Naive thymus-derived CD4-positive, alpha-beta T cell (primary cell): Measurements from ENCODE around the gene KLHDC2. TPM values are rescaled to one million over a fixed set of nuclear protein-coding genes. Genes with fewer than 3 reads are reported as not detected.
A peak's percentile ranks its signal among the peaks of the same experiment; 100 is the strongest.
"Not testable (repeated sequence)": the region's sequence is repeated elsewhere in the genome, so short reads cannot be mapped to it uniquely, and the experiment has no call there.

Source experiments
- ATAC-seq: fragments of 150-1000 bp; cut with Tn5 transposase; 2 replicates; pipeline ENCODE4 v1.10.0; 2021; ENCODE audit warnings: mild to moderate bottlenecking, moderate library complexity
- CTCF ChIA-PET: fragments of 350-600 bp; sonication (Branson Sonifier 250); formaldehyde crosslinking; loops from one replicate; lab custom pipeline; 2021; ENCODE audit warnings: antibody characterized with exemption; lab: Charles Lee
- POLR2A ChIA-PET: fragments of 350-600 bp; sonication (Branson Sonifier 250); formaldehyde crosslinking; loops from one replicate; lab custom pipeline; 2021; ENCODE audit warnings: antibody characterized with exemption, inconsistent platforms; lab: Charles Lee
- DNase-seq, 9 donors: peaks; one replicate each; pipeline versions ENCODE4 v3.0.0 to v3.0.0-alpha.2; 2020 to 2022; ENCODE audit warnings: mixed read lengths in 1 of 9
- H3K27ac ChIP-seq: one replicate; pipeline ENCODE4 v1.7.0; 2013; ENCODE audit warnings: mild to moderate bottlenecking, low read depth, low read length, moderate library complexity
- H3K27me3 ChIP-seq, 2 donors: one replicate each; pipeline ENCODE4 v1.7.0; 2013; ENCODE audit warnings: low read length in 2 of 2, mild to moderate bottlenecking in 2 of 2, moderate library complexity in 2 of 2; ENCODE audit not compliant: control insufficient read depth in 2 of 2, insufficient read depth in 2 of 2
- H3K36me3 ChIP-seq, 3 experiments: 1 replicate in 2 of 3; 2 replicates in 1 of 3; pipeline ENCODE4 v1.7.0; 2013; ENCODE audit warnings: low read length in 3 of 3, mild to moderate bottlenecking in 3 of 3, moderate library complexity in 1 of 3; ENCODE audit not compliant: insufficient read depth in 3 of 3, control insufficient read depth in 2 of 3
- H3K4me1 ChIP-seq, 2 donors: one replicate each; pipeline ENCODE4 v1.7.0; 2013; ENCODE audit warnings: low read length in 2 of 2, mild to moderate bottlenecking in 2 of 2, moderate library complexity in 1 of 2; ENCODE audit not compliant: control insufficient read depth in 2 of 2, insufficient read depth in 2 of 2
- H3K4me3 ChIP-seq: 2 replicates; pipeline ENCODE4 v1.7.0; 2013; ENCODE audit warnings: mild to moderate bottlenecking, low read length
- H3K9me3 ChIP-seq, 3 experiments: 1 replicate in 2 of 3; 2 replicates in 1 of 3; pipeline ENCODE4 v1.7.0; 2013; ENCODE audit warnings: low read length in 3 of 3; ENCODE audit not compliant: control insufficient read depth in 2 of 3
- H3K27ac Mint-ChIP-seq, 9 donors: one replicate each; pipeline ENCODE4 v1.8.0; 2020 to 2022; ENCODE audit warnings: mixed read lengths in 9 of 9, mild to moderate bottlenecking in 8 of 9, moderate library complexity in 5 of 9, inconsistent platforms in 2 of 9
- H3K27me3 Mint-ChIP-seq, 5 donors: one replicate each; pipeline ENCODE4 v1.8.0; 2021 to 2022; ENCODE audit warnings: mixed read lengths in 5 of 5, mild to moderate bottlenecking in 1 of 5
- H3K36me3 Mint-ChIP-seq, 5 donors: one replicate each; pipeline ENCODE4 v1.8.0; 2020 to 2022; ENCODE audit warnings: mixed read lengths in 5 of 5, mild to moderate bottlenecking in 3 of 5, inconsistent platforms in 1 of 5
- H3K4me1 Mint-ChIP-seq, 7 donors: one replicate each; pipeline ENCODE4 v1.8.0; 2020 to 2022; ENCODE audit warnings: mixed read lengths in 7 of 7, mild to moderate bottlenecking in 3 of 7, inconsistent platforms in 1 of 7
- H3K4me3 Mint-ChIP-seq, 10 donors: one replicate each; pipeline ENCODE4 v1.8.0; 2020 to 2022; ENCODE audit warnings: mild to moderate bottlenecking in 10 of 10, mixed read lengths in 10 of 10, moderate library complexity in 6 of 10, inconsistent platforms in 2 of 10
- H3K9me3 Mint-ChIP-seq, 11 donors: one replicate each; pipeline ENCODE4 v1.8.0; 2020 to 2022; ENCODE audit warnings: mixed read lengths in 11 of 11, mild to moderate bottlenecking in 4 of 11, inconsistent platforms in 1 of 11, moderate library complexity in 1 of 11
- intact Hi-C, 2 donors: fragments of 100-400 bp; cut with micrococcal nuclease; formaldehyde crosslinking; loops; one replicate each; pipeline ENCODE4 v1.15.1; 2023
- polyA plus RNA-seq, 2 donors: library from polyadenylated mRNA; unstranded; fragments of 300-500 nt; fragmentation: Illumina TruSeq; gene quantifications; one replicate each; pipeline ENCODE4 v1.2.3, GENCODE V29; 2021
- total RNA-seq, 6 experiments: library from RNA in 5 of 6; stranded (reverse) in 5 of 6; gene quantifications; 1 replicate in 5 of 6; 2 replicates in 1 of 6; pipeline ENCODE4 v1.2.3 and lab custom pipeline; 2021 to 2026

KLHDC2 gene
- total and polyA plus RNA-seq, 7 experiments from 2014 or later, result 33.2 to 105 (median 89.3) TPM

GRCh38 chr14:49786315-49786714 lies 18.4 kb downstream of the KLHDC2 start:
- peaks cover 7 to 42% (median 20%) of the 10 kb centered on the region in 5 donors for H3K36me3 Mint-ChIP-seq
- Histone ChIP-seq H3K4me3 (no peak overlapping the region), H3K4me1 (no peaks in the 10 kb centered on the region), H3K36me3 (peaks cover 34 to 80% (median 65%) of the 10 kb centered on the region in 3 experiments), H3K27ac (no peak overlapping the region), H3K27me3 (no peaks in the 10 kb centered on the region), H3K9me3 (no peaks in the 10 kb centered on the region)
- POLR2A ChIA-PET, result no interaction called here
- H3K4me1 Mint-ChIP-seq, result peaks cover 0 to 9% (median 0%) of the 10 kb centered on the region in 7 donors
- no peak overlapping the region for H3K4me3 Mint-ChIP-seq
- DNase-seq (no peak), ATAC-seq (no peak)
- no peaks in the 10 kb centered on the region for H3K27me3 Mint-ChIP-seq
- intact Hi-C loops, result loop anchor here (5.0 to 10.0 kb wide), 2 partner anchors 41 to 48 kb away; no protein-coding TSS in a partner anchor
- H3K27ac Mint-ChIP-seq, result peak overlapping the region in 3 of 9 donors; percentile 2 to 25 (median 4)
- CTCF ChIA-PET, result interaction anchor here (0.6 kb wide), 1 partner anchor 179 kb away, joined by 3 read pairs; no protein-coding TSS in a partner anchor
- peaks cover 0 to 1% (median 0%) of the 10 kb centered on the region in 11 donors for H3K9me3 Mint-ChIP-seq

DNA sequence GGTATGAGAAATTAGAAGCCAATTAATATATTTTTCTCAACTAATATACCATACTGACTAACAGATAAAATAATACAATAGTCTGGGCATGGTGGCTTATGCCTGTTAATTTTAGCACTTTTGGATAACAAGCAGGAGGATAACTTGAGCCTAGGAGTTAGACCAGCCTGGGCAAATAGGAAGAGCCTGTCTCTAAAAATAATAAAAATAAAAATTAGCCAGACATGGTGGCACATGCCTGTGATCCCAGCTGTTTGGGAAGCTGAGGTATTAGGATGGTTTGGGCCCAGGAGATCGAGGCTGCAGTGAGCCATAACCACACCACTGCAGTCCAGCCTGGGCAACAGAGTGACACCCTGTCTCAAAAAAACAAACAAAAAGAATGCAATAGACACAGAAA lies 24.7 kb downstream of the KLHDC2 start:
- peaks cover 16 to 66% (median 23%) of the 10 kb centered on the region in 3 experiments for H3K36me3 ChIP-seq

DNA sequence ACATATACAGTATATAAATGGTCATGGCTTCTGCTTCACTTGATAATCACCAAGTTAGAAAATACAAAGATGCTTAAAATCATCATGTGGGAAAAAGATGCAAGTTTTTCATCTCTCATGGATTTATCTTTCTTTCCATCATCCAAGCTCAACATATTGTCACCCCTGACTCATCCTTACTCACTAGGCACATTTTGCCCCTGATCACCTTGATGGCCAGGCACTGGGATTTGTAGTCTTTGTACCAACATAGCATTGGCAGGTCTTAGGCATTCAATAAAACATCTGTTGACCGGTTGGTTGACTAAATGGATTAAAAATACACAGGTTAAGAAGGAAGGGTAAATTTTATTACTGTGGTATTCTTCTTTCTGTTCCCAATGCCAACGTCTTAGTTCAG lies 28.1 kb downstream of the KLHDC2 start:
- Histone ChIP-seq H3K4me3 (no peak overlapping the region), H3K4me1 (no peaks in the 10 kb centered on the region), H3K27me3 (no peaks in the 10 kb centered on the region), H3K36me3 (peaks cover 9 to 75% (median 31%) of the 10 kb centered on the region in 3 experiments), H3K9me3 (no peaks in the 10 kb centered on the region), H3K27ac (no peak overlapping the region)
- ChIA-PET CTCF (no interaction called here), POLR2A (interaction anchor here (2.0 kb wide), 1 partner anchor 29 kb away, joined by 4 read pairs; no protein-coding TSS in a partner anchor)
- H3K27ac Mint-ChIP-seq, result peak overlapping the region in 6 of 9 donors; percentile 2 to 71 (median 58)
- ATAC-seq (no peak), DNase-seq (no peak)
- H3K4me1 Mint-ChIP-seq, result peaks cover 0 to 3% (median 0%) of the 10 kb centered on the region in 7 donors
- peaks cover 11 to 44% (median 31%) of the 10 kb centered on the region in 5 donors for H3K36me3 Mint-ChIP-seq
- no peaks in the 10 kb centered on the region for H3K9me3 Mint-ChIP-seq
- no peak overlapping the region for H3K4me3 Mint-ChIP-seq
- intact Hi-C loops, result no loop called here
- no peaks in the 10 kb centered on the region for H3K27me3 Mint-ChIP-seq

More for the DNA sequence above, 24.7 kb downstream of the KLHDC2 start:
- no peaks in the 10 kb centered on the region for H3K27me3 Mint-ChIP-seq
- ChIA-PET POLR2A (interaction anchor here (0.6 kb wide), 1 partner anchor 11 kb away, joined by 3 read pairs; no protein-coding TSS in a partner anchor), CTCF (no interaction called here)
- H3K4me3 Mint-ChIP-seq, result no peak overlapping the region
- H3K27ac Mint-ChIP-seq, result peak overlapping the region in 7 of 9 donors; percentile 25 to 72 (median 54)
- no peak overlapping the region for H3K4me3 ChIP-seq
- peaks cover 12 to 40% (median 29%) of the 10 kb centered on the region in 5 donors for H3K36me3 Mint-ChIP-seq
- no peak for DNase-seq
- no peaks in the 10 kb centered on the region for H3K4me1 ChIP-seq
- peaks cover 0 to 2% (median 0%) of the 10 kb centered on the region in 7 donors for H3K4me1 Mint-ChIP-seq
- H3K27me3 ChIP-seq, result no peaks in the 10 kb centered on the region
- H3K9me3 ChIP-seq, result no peaks in the 10 kb centered on the region
- no peak for ATAC-seq
- peaks cover 0 to 1% (median 0%) of the 10 kb centered on the region in 11 donors for H3K9me3 Mint-ChIP-seq
- no peak overlapping the region for H3K27ac ChIP-seq
- intact Hi-C loops, result no loop called here

- Mint-ChIP-seq H3K36me3 (peaks cover 25 to 52% (median 36%) of the 10 kb centered on the region in 5 donors), H3K4me1 (peaks cover 0 to 14% (median 6%) of the 10 kb centered on the region in 7 donors), H3K4me3 (no peak overlapping the region), H3K27ac (peak overlapping the region in 1 of 9 donors; percentile 38), H3K9me3 (peaks cover 0 to 8% (median 0%) of the 10 kb centered on the region in 11 donors), H3K27me3 (no peaks in the 10 kb centered on the region)
- Histone ChIP-seq H3K36me3 (peaks cover 11 to 75% (median 15%) of the 10 kb centered on the region in 3 experiments), H3K27me3 (no peaks in the 10 kb centered on the region), H3K4me1 (no peaks in the 10 kb centered on the region), H3K9me3 (no peaks in the 10 kb centered on the region), H3K27ac (no peak overlapping the region), H3K4me3 (no peak overlapping the region)
- no peak for DNase-seq
- intact Hi-C loops, result no loop called here
- ChIA-PET CTCF (no interaction called here), POLR2A (no interaction called here)
- ATAC-seq, result no peak
Measured at GRCh38 chr14:49808780-49809179, 40.8 kb downstream of the KLHDC2 start.

DNA sequence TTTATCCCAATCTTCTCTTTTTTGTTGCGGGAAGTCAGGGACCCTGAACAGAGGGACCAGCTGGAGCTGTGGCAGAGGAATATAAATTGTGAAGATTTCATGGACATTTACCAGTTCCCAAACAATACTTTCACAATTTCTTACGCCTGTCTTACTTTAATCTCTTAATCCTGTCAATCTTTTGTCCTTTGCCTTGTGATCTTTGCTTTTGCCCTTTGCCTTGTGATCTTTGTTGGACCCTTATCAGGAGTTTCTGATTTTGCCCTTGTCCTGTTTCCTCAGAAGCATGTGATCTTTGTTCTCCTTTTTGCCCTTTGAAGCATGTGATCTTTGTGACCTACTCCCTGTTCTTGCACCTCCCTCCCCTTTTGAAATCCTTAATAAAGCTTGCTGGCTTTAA lies 48.2 kb downstream of the KLHDC2 start:
- peaks cover 0 to 14% (median 5%) of the 10 kb centered on the region in 7 donors for H3K4me1 Mint-ChIP-seq
- POLR2A ChIA-PET, ATAC-seq, H3K27me3 ChIP-seq, H3K4me1 ChIP-seq, H3K27me3 Mint-ChIP-seq, H3K27ac ChIP-seq, intact Hi-C loops, H3K9me3 ChIP-seq, H3K4me3 Mint-ChIP-seq, DNase-seq, H3K4me3 ChIP-seq: not testable (repeated sequence)
- peaks cover 18 to 75% (median 23%) of the 10 kb centered on the region in 3 experiments for H3K36me3 ChIP-seq
- H3K27ac Mint-ChIP-seq, result peak overlapping the region in 4 of 9 donors; percentile 32 to 60 (median 54)
- peaks cover 44 to 82% (median 67%) of the 10 kb centered on the region in 5 donors for H3K36me3 Mint-ChIP-seq
- peaks cover 2 to 19% (median 9%) of the 10 kb centered on the region in 11 donors for H3K9me3 Mint-ChIP-seq
- CTCF ChIA-PET, result interaction anchor here (0.8 kb wide), 1 partner anchor 29 kb away, joined by 3 read pairs; no protein-coding TSS in a partner anchor

DNA sequence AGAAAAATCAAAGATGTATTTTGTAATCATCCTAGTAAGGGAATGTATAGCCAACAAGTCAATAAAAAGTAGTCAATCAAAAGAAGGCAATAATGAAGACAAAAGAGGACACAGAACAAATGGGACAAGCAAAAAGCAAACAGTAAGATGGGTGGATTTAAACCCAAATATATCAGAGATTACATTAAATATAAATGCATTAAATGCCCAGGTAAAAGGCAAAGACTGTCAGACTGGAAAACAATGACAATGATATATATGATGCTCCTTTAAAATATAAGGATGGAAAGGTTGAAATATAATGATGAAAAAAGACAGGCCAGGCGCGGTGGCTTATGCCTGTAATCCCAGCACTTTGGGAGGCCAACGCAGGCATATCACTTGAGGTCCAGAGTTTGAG lies 48.9 kb downstream of the KLHDC2 start:
- peak overlapping the region in 3 of 9 donors; percentile 32 to 57 (median 36) for H3K27ac Mint-ChIP-seq
- H3K36me3 ChIP-seq, result peaks cover 18 to 67% (median 23%) of the 10 kb centered on the region in 3 experiments
- POLR2A ChIA-PET, result no interaction called here
- no peak overlapping the region for H3K4me3 Mint-ChIP-seq
- H3K9me3 Mint-ChIP-seq, result peaks cover 2 to 18% (median 9%) of the 10 kb centered on the region in 11 donors
- no peak overlapping the region for H3K4me3 ChIP-seq
- no peaks in the 10 kb centered on the region for H3K4me1 ChIP-seq
- intact Hi-C loops, result no loop called here
- DNase-seq (no peak), ATAC-seq (no peak)
- H3K36me3 Mint-ChIP-seq, result peaks cover 37 to 75% (median 59%) of the 10 kb centered on the region in 5 donors
- H3K27ac ChIP-seq, result no peak overlapping the region
- H3K27me3 Mint-ChIP-seq, result no peaks in the 10 kb centered on the region
- CTCF ChIA-PET, result no interaction called here
- H3K9me3 ChIP-seq, result no peaks in the 10 kb centered on the region
- H3K27me3 ChIP-seq, result no peaks in the 10 kb centered on the region
- H3K4me1 Mint-ChIP-seq, result peaks cover 0 to 13% (median 5%) of the 10 kb centered on the region in 7 donors
